ENCODE measurements around the gene GGTLC1.

Gene GGTLC1

DNA sequence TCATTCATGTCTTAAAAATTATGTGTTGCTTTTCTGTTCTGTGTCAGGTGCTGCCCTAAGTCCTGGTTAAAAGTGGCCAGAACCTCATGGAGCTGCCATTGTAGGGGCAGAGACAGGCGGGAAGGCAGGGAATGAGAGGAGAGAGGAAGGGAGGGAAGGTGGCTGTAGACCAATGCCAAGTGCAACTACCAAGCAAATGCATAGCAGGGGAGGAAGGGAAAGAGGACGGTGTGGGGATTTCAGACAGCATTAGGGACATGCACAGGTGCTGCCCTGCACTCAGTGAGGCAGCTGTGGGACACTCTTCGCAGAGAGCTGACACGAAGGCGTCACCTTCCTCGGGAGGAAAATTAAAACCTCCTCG lies 21.0 kb downstream of the GGTLC1 start:
- no peak overlapping the region for H3K4me3 ChIP-seq (ENCODE audit: low read length, poor library complexity, severe bottlenecking)
- H3K9me2 ChIP-seq (replicated peaks; ENCODE audit: low read depth, low read length) = no peaks in the 10 kb centered on the region
- H3K9ac ChIP-seq (ENCODE audit: low read depth, low read length, poor library complexity, severe bottlenecking) = no peak overlapping the region
- H3K27me3 ChIP-seq (ENCODE audit: insufficient read depth, low read length, poor library complexity, severe bottlenecking) = no peaks in the 10 kb centered on the region
- no peak overlapping the region for H2AFZ ChIP-seq (ENCODE audit: low read length)
- no peaks in the 10 kb centered on the region for H3K36me3 ChIP-seq (ENCODE audit: insufficient read depth, low read length)
- no peak overlapping the region for H3K4me2 ChIP-seq (ENCODE audit: low read depth, low read length, poor library complexity, severe bottlenecking)
- no peak for TF ChIP-seq EZH2phosphoT487 (IDR thresholded peaks at IDR 0.05; ENCODE audit: borderline replicate concordance)
- H3K4me1 ChIP-seq (ENCODE audit: insufficient read depth, low read length, poor library complexity, severe bottlenecking) = no peaks in the 10 kb centered on the region
- no peaks in the 10 kb centered on the region for H3F3A ChIP-seq (ENCODE audit: low read depth)
- no peaks in the 10 kb centered on the region for H3K9me3 ChIP-seq (ENCODE audit: insufficient read depth, low read depth, low read length)
- H3K79me2 ChIP-seq (ENCODE audit: insufficient read depth, low read length) = no peaks in the 10 kb centered on the region
- no peaks in the 10 kb centered on the region for H4K20me1 ChIP-seq (ENCODE audit: insufficient read depth, low read length, poor library complexity, severe bottlenecking)

DNA sequence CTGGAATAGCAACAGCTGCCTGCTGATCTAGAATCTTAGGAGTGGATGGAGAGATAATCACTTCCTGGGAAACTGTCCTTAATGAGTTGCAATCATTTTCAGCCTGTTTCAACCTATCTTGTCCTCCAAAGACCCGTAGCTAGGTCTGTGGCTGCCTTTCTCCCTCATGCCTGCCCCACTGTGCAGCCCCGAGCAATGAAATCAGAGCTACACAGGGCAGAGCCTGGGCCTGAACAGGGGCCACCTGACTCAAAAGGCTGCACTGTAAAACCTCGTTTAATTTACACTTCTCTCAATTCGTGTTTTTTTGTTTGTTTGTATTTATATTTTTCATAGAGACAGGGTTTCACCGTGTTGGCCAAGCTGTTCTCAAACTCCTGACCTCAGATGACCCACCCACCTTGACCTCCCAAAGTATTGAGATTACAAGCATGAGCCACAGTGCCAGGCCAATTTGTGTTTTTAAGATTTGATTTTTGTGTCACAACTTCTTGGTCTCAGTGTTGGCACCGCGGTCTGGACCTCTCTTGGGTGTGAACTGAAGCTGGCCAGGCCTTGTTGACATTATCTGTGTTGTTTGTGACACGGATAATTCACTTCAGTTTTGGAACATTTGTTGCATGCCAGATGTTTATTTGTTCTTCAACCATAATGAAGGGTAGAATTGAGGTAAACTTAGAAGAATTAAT lies 21.5 kb downstream of the GGTLC1 start:
- H3F3A ChIP-seq (ENCODE audit: low read depth) = no peaks in the 10 kb centered on the region
- no peaks in the 10 kb centered on the region for H3K9me3 ChIP-seq (ENCODE audit: insufficient read depth, low read depth, low read length)
- no peaks in the 10 kb centered on the region for H3K9me2 ChIP-seq (replicated peaks; ENCODE audit: low read depth, low read length)
- no peaks in the 10 kb centered on the region for H3K4me1 ChIP-seq (ENCODE audit: insufficient read depth, low read length, poor library complexity, severe bottlenecking)
- H3K9ac ChIP-seq (ENCODE audit: low read depth, low read length, poor library complexity, severe bottlenecking) = no peak overlapping the region
- H2AFZ ChIP-seq (ENCODE audit: low read length) = no peak overlapping the region
- no peak overlapping the region for H3K4me3 ChIP-seq (ENCODE audit: low read length, poor library complexity, severe bottlenecking)
- H3K79me2 ChIP-seq (ENCODE audit: insufficient read depth, low read length) = no peaks in the 10 kb centered on the region
- H3K36me3 ChIP-seq (ENCODE audit: insufficient read depth, low read length) = no peaks in the 10 kb centered on the region
- no peak overlapping the region for H3K4me2 ChIP-seq (ENCODE audit: low read depth, low read length, poor library complexity, severe bottlenecking)
- no peak for TF ChIP-seq EZH2phosphoT487 (IDR thresholded peaks at IDR 0.05; ENCODE audit: borderline replicate concordance)
- H3K27me3 ChIP-seq (ENCODE audit: insufficient read depth, low read length, poor library complexity, severe bottlenecking) = no peaks in the 10 kb centered on the region
- H4K20me1 ChIP-seq (ENCODE audit: insufficient read depth, low read length, poor library complexity, severe bottlenecking) = no peaks in the 10 kb centered on the region

DNA sequence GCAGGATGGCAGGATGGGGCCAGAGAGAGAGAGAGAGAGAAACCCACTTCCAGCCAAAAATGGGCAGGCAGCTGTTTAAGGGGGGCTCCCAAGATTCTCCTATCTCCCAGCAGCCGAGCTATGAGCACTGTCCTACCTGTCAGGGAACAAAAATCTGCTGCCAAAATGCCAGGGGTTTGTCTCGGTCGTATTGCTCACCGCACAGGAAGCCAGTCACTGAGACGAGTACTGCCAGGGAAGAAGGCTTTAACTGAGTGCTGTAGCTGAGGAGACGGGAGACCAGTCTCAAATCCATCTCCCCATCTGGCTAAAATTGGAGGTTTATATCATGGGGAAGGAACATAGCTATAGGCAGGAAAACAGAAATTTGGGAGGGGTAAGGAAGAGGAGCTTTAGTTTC lies 22.3 kb downstream of the GGTLC1 start:
- no peaks in the 10 kb centered on the region for H4K20me1 ChIP-seq (ENCODE audit: insufficient read depth, low read length, poor library complexity, severe bottlenecking)
- H3K79me2 ChIP-seq (ENCODE audit: insufficient read depth, low read length) = no peaks in the 10 kb centered on the region
- TF ChIP-seq, protein P1, sequence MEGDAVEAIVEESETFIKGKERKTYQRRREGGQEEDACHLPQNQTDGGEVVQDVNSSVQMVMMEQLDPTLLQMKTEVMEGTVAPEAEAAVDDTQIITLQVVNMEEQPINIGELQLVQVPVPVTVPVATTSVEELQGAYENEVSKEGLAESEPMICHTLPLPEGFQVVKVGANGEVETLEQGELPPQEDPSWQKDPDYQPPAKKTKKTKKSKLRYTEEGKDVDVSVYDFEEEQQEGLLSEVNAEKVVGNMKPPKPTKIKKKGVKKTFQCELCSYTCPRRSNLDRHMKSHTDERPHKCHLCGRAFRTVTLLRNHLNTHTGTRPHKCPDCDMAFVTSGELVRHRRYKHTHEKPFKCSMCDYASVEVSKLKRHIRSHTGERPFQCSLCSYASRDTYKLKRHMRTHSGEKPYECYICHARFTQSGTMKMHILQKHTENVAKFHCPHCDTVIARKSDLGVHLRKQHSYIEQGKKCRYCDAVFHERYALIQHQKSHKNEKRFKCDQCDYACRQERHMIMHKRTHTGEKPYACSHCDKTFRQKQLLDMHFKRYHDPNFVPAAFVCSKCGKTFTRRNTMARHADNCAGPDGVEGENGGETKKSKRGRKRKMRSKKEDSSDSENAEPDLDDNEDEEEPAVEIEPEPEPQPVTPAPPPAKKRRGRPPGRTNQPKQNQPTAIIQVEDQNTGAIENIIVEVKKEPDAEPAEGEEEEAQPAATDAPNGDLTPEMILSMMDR (conservative IDR thresholded peaks at IDR 0.05; ENCODE audit: low read length) = no peak
- no peak for TF ChIP-seq EZH2phosphoT487 (IDR thresholded peaks at IDR 0.05; ENCODE audit: borderline replicate concordance)
- H3K27me3 ChIP-seq (ENCODE audit: insufficient read depth, low read length, poor library complexity, severe bottlenecking) = no peaks in the 10 kb centered on the region
- H3K4me3 ChIP-seq (ENCODE audit: low read length, poor library complexity, severe bottlenecking) = no peak overlapping the region
- no peaks in the 10 kb centered on the region for H3K4me1 ChIP-seq (ENCODE audit: insufficient read depth, low read length, poor library complexity, severe bottlenecking)
- no peaks in the 10 kb centered on the region for H3K36me3 ChIP-seq (ENCODE audit: insufficient read depth, low read length)
- H2AFZ ChIP-seq (ENCODE audit: low read length) = no peak overlapping the region
- no peaks in the 10 kb centered on the region for H3F3A ChIP-seq (ENCODE audit: low read depth)
- no peaks in the 10 kb centered on the region for H3K9me3 ChIP-seq (ENCODE audit: insufficient read depth, low read depth, low read length)
- no peak overlapping the region for H3K9ac ChIP-seq (ENCODE audit: low read depth, low read length, poor library complexity, severe bottlenecking)
- no peaks in the 10 kb centered on the region for H3K9me2 ChIP-seq (replicated peaks; ENCODE audit: low read depth, low read length)
- no peak overlapping the region for H3K4me2 ChIP-seq (ENCODE audit: low read depth, low read length, poor library complexity, severe bottlenecking)

DNA sequence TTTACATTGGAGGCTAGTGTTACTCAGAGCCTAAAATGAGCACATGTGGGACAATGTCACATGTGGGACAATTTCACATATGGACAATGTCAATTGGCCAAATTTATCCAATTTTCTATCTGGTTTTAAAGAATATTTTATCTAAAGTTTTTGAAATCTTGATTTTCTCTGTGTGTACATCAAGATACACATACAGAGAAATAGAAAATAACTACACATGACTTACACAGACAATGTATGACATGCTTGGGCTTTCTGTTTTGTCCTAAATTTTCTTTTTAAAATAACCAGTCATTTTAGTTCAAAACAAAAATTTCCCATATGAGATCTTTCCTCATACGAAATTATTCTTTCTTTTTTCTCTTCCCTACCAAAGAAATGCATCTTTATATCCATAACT lies 24.6 kb downstream of the GGTLC1 start:
- no peak overlapping the region for H2AFZ ChIP-seq (ENCODE audit: low read length)
- no peaks in the 10 kb centered on the region for H3K36me3 ChIP-seq (ENCODE audit: insufficient read depth, low read length)
- no peaks in the 10 kb centered on the region for H3K4me1 ChIP-seq (ENCODE audit: insufficient read depth, low read length, poor library complexity, severe bottlenecking)
- no peaks in the 10 kb centered on the region for H3K9me3 ChIP-seq (ENCODE audit: insufficient read depth, low read depth, low read length)
- no peaks in the 10 kb centered on the region for H3K27me3 ChIP-seq (ENCODE audit: insufficient read depth, low read length, poor library complexity, severe bottlenecking)
- no peak overlapping the region for H3K9ac ChIP-seq (ENCODE audit: low read depth, low read length, poor library complexity, severe bottlenecking)
- no peaks in the 10 kb centered on the region for H3K9me2 ChIP-seq (replicated peaks; ENCODE audit: low read depth, low read length)
- no peak for TF ChIP-seq EZH2phosphoT487 (IDR thresholded peaks at IDR 0.05; ENCODE audit: borderline replicate concordance)
- TF ChIP-seq, protein P1 (conservative IDR thresholded peaks at IDR 0.05; ENCODE audit: low read length) = no peak
- no peaks in the 10 kb centered on the region for H4K20me1 ChIP-seq (ENCODE audit: insufficient read depth, low read length, poor library complexity, severe bottlenecking)
- H3K4me2 ChIP-seq (ENCODE audit: low read depth, low read length, poor library complexity, severe bottlenecking) = no peak overlapping the region
- no peaks in the 10 kb centered on the region for H3K79me2 ChIP-seq (ENCODE audit: insufficient read depth, low read length)
- H3F3A ChIP-seq (ENCODE audit: low read depth) = no peaks in the 10 kb centered on the region
- no peak overlapping the region for H3K4me3 ChIP-seq (ENCODE audit: low read length, poor library complexity, severe bottlenecking)

Data from Loucy (cell line).